ENCODE data around the gene MELTF. TPM values are rescaled to one million over a fixed set of nuclear protein-coding genes. Genes with fewer than 3 reads are reported as not detected.

The MELTF gene
- polyA plus RNA-seq, 1 donor from 2014 or later = 0.09 TPM

DNA sequence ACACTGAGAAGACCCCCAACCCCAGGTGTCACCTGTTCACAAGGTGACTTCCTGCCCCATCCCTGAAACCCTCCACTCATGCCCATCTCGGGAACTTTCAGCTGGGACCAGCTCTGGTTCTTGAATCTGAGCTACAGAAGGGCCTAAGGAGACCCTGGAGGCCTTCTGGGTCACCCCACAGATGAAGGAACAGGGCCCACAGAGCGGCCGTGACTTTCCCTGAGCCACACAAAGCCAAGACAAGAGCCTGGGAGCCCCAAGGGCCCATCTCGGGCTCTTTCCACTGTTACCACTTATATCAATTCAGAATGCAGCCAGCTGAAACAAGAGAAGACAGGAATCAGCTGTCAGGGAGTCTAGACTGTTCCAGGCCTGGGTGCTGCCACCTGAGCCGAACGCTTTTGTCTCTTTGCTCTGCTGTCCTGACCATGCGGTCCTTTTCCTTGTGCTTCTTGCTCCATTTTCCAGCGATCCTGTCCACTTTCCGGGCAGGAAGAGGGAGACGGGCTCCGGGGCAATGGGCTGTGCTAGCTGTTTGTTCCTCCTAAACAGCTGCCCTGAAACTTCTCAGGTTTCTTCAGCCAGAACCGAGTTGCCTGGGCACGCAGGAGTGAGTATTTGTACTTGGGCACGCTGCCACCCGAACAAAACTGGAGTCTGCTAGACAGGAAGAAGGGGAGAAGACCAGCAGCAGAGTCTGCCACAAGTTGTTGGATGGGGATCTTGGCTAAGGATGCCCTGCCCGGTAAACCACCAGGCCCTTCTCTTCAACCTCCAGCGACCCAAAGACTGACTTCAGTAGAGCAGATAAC, 33.0 kb downstream of the MELTF start:
- H3K27me3 ChIP-seq (ENCODE audit: insufficient read depth, low read depth, low read length) = no peaks in the 10 kb centered on the region
- no peaks in the 10 kb centered on the region for H3F3A ChIP-seq (ENCODE audit: insufficient read depth, low read length, poor library complexity, severe bottlenecking)
- no peak overlapping the region for H3K27ac ChIP-seq (ENCODE audit: low read length)
- H4K20me1 ChIP-seq (ENCODE audit: insufficient read depth) = no peaks in the 10 kb centered on the region
- H3K9me3 ChIP-seq (ENCODE audit: low read length) = no peaks in the 10 kb centered on the region
- H3K9me2 ChIP-seq (ENCODE audit: insufficient read depth, low read length) = no peaks in the 10 kb centered on the region
- no peak overlapping the region for H3K4me3 ChIP-seq (ENCODE audit: low read length)
- no peaks in the 10 kb centered on the region for H3K79me2 ChIP-seq (replicated peaks; ENCODE audit: insufficient read depth, low read length)
- H2AFZ ChIP-seq (ENCODE audit: low read depth, low read length) = no peak overlapping the region
- no peaks in the 10 kb centered on the region for H3K36me3 ChIP-seq (ENCODE audit: insufficient read depth, low read length)
- TF ChIP-seq POLR2AphosphoS5 (IDR thresholded peaks at IDR 0.05) (no peak), MXI1 (conservative IDR thresholded peaks at IDR 0.05; ENCODE audit: poor library complexity, severe bottlenecking) (no peak), CTCF (IDR thresholded peaks at IDR 0.05; ENCODE audit: poor library complexity, severe bottlenecking) (no peak), SMC3 (conservative IDR thresholded peaks at IDR 0.05; ENCODE audit: poor library complexity) (no peak), EZH2 (IDR thresholded peaks at IDR 0.05; ENCODE audit: borderline replicate concordance, insufficient read depth, low read length, poor library complexity, severe bottlenecking) (no peak), TAF1 (IDR thresholded peaks at IDR 0.05; ENCODE audit: low read depth) (no peak), EP300 (conservative IDR thresholded peaks at IDR 0.05; ENCODE audit: poor library complexity, severe bottlenecking) (no peak), RAD21 (conservative IDR thresholded peaks at IDR 0.05) (no peak)
- TF ChIP-seq, protein P1, sequence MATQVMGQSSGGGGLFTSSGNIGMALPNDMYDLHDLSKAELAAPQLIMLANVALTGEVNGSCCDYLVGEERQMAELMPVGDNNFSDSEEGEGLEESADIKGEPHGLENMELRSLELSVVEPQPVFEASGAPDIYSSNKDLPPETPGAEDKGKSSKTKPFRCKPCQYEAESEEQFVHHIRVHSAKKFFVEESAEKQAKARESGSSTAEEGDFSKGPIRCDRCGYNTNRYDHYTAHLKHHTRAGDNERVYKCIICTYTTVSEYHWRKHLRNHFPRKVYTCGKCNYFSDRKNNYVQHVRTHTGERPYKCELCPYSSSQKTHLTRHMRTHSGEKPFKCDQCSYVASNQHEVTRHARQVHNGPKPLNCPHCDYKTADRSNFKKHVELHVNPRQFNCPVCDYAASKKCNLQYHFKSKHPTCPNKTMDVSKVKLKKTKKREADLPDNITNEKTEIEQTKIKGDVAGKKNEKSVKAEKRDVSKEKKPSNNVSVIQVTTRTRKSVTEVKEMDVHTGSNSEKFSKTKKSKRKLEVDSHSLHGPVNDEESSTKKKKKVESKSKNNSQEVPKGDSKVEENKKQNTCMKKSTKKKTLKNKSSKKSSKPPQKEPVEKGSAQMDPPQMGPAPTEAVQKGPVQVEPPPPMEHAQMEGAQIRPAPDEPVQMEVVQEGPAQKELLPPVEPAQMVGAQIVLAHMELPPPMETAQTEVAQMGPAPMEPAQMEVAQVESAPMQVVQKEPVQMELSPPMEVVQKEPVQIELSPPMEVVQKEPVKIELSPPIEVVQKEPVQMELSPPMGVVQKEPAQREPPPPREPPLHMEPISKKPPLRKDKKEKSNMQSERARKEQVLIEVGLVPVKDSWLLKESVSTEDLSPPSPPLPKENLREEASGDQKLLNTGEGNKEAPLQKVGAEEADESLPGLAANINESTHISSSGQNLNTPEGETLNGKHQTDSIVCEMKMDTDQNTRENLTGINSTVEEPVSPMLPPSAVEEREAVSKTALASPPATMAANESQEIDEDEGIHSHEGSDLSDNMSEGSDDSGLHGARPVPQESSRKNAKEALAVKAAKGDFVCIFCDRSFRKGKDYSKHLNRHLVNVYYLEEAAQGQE (IDR thresholded peaks at IDR 0.05; ENCODE audit: borderline replicate concordance) = no peak
- H3K9ac ChIP-seq (ENCODE audit: low read length) = no peak overlapping the region
- H3K4me2 ChIP-seq (ENCODE audit: low read length) = no peak overlapping the region

DNA sequence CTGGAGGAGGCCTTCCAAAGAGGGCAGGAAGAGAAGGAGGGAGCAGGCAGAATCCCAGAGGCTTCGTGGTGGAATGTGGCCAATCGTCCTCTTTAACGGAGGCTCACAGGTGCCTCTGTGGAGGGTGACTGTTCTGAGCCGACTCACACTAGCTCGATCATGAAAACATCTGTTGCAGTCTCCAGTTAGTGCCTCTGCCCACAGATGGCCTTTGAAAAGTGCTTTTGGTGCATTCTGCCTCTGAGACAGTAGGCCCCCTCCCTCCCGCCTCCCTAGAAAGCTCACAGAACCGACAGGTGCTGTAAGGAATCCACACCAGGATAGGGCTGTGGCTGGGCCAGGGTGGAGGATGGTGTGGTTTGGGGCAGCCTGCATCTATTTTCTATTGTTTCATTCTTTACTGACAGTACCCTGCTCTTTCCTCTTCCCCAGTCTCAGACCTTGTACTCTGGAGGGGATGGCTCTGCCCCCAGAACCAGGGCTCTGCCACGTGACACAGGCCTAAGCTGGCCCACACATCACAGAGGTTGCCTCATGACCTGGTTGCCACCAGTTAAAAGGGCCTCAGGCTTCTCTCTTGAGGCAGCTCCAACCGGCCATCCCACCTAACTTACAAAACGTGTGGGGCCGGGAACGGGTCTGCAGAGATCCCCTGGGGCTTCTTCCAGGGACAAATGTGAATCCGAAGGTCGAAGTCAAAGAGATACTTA, 33.8 kb downstream of the MELTF start:
- Histone ChIP-seq H3K36me3 (ENCODE audit: insufficient read depth, low read length) (no peaks in the 10 kb centered on the region), H3K27ac (ENCODE audit: low read length) (no peak overlapping the region), H3K27me3 (ENCODE audit: insufficient read depth, low read depth, low read length) (no peaks in the 10 kb centered on the region), H3K9ac (ENCODE audit: low read length) (no peak overlapping the region), H3K9me3 (ENCODE audit: low read length) (no peaks in the 10 kb centered on the region), H2AFZ (ENCODE audit: low read depth, low read length) (no peak overlapping the region), H3K9me2 (ENCODE audit: insufficient read depth, low read length) (no peaks in the 10 kb centered on the region), H4K20me1 (ENCODE audit: insufficient read depth) (no peaks in the 10 kb centered on the region), H3K4me2 (ENCODE audit: low read length) (no peak overlapping the region), H3F3A (ENCODE audit: insufficient read depth, low read length, poor library complexity, severe bottlenecking) (no peaks in the 10 kb centered on the region), H3K79me2 (replicated peaks; ENCODE audit: insufficient read depth, low read length) (no peaks in the 10 kb centered on the region), H3K4me3 (ENCODE audit: low read length) (no peak overlapping the region)
- TF ChIP-seq TAF1 (IDR thresholded peaks at IDR 0.05; ENCODE audit: low read depth) = no peak
- TF ChIP-seq, protein P1 (IDR thresholded peaks at IDR 0.05; ENCODE audit: borderline replicate concordance) = no peak
- no peak for TF ChIP-seq MXI1 (conservative IDR thresholded peaks at IDR 0.05; ENCODE audit: poor library complexity, severe bottlenecking)
- no peak for TF ChIP-seq RAD21 (conservative IDR thresholded peaks at IDR 0.05)
- TF ChIP-seq POLR2AphosphoS5 (IDR thresholded peaks at IDR 0.05) = no peak
- TF ChIP-seq CTCF (IDR thresholded peaks at IDR 0.05; ENCODE audit: poor library complexity, severe bottlenecking) = no peak
- TF ChIP-seq EP300 (conservative IDR thresholded peaks at IDR 0.05; ENCODE audit: poor library complexity, severe bottlenecking) = no peak
- TF ChIP-seq EZH2 (IDR thresholded peaks at IDR 0.05; ENCODE audit: borderline replicate concordance, insufficient read depth, low read length, poor library complexity, severe bottlenecking) = no peak
- TF ChIP-seq SMC3 (conservative IDR thresholded peaks at IDR 0.05; ENCODE audit: poor library complexity) = no peak
